Activated T-cell treated with anti-CD3 and anti-CD28 coated beads, Interleukin-2, amount 50 U/mL, for 48 hours (primary cell): Measurements from ENCODE around the gene DEFB126.
A peak's percentile ranks its signal among the peaks of the same experiment; 100 is the strongest.
"Not testable (repeated sequence)": the region's sequence is repeated elsewhere in the genome, so short reads cannot be mapped to it uniquely, and the experiment has no call there.

Experiments
- DNase-seq, 2 experiments: peaks; one replicate each; pipeline ENCODE4 v3.0.0-alpha.2; 2020

The DEFB126 gene

GRCh38 chr20:142290-142689 is at the start of gene DEFB126:
TSS of gene DEFB126 (plus strand) at chr20:142590. CDS start at chr20:142629, 39 bp downstream.
- no peak for DNase-seq

- no peak for DNase-seq
Measured at GRCh38 chr20:93641-94040, 48.7 kb upstream of the DEFB126 start.

GRCh38 chr20:95215-95614 is 47.2 kb upstream of the DEFB126 start:
- DNase-seq: no peak

GRCh38 chr20:97691-98090 is 44.7 kb upstream of the DEFB126 start:
- DNase-seq: not testable (repeated sequence)

GRCh38 chr20:101975-102374 is 40.4 kb upstream of the DEFB126 start:
- DNase-seq: no peak

- DNase-seq: no peak
Measured at GRCh38 chr20:103456-103855, 38.9 kb upstream of the DEFB126 start.

GRCh38 chr20:112396-112795 is 30.0 kb upstream of the DEFB126 start:
- DNase-seq: no peak

- DNase-seq: no peak
Measured at GRCh38 chr20:117518-117917, 24.9 kb upstream of the DEFB126 start.

GRCh38 chr20:129786-130323 is 12.5 kb upstream of the DEFB126 start:
- DNase-seq: not testable (repeated sequence)

GRCh38 chr20:137668-138490 is 4.5 kb upstream of the DEFB126 start:
- peak; percentile 24 to 37 for DNase-seq

- DNase-seq: no peak
Measured at GRCh38 chr20:145877-146276, 3.5 kb downstream of the DEFB126 start.

- DNase-seq: no peak
Measured at GRCh38 chr20:152131-152530, 9.7 kb downstream of the DEFB126 start.

- DNase-seq: no peak
Measured at GRCh38 chr20:157154-157553, 14.8 kb downstream of the DEFB126 start, which contains the start of gene DEFB127. TSS of gene DEFB127 (plus strand) at chr20:157454. CDS start at chr20:157545, 91 bp downstream.

GRCh38 chr20:164618-165017 is 22.2 kb downstream of the DEFB126 start:
- no peak for DNase-seq

- DNase-seq: no peak
Measured at GRCh38 chr20:168876-169275, 26.5 kb downstream of the DEFB126 start.

- no peak for DNase-seq
Measured at GRCh38 chr20:184288-184687, 41.9 kb downstream of the DEFB126 start.

- DNase-seq: no peak
Measured at GRCh38 chr20:187733-188132, 45.3 kb downstream of the DEFB126 start.

- no peak for DNase-seq
Measured at GRCh38 chr20:189611-190010, 47.2 kb downstream of the DEFB126 start, which contains the start of gene DEFB128. TSS of gene DEFB128 (minus strand) at chr20:189711. CDS start at chr20:189623, 88 bp downstream.
